Measurements from ENCODE around the gene RAB17.

Gene RAB17
- 0 to 0.13 (median 0) reads per million in 9 experiments for total RNA-seq

GRCh38 chr2:237590272-237591140 lies at the start of gene RAB17:
Gene RAB17, minus strand, starts transcription at chr2:237590734. Its CDS starts 4,580 bp downstream, at chr2:237586154.
- Mint-ChIP-seq H3K27ac (peak within 1 kb of the TSS in 1 of 2 donors; percentile 44), H3K36me3 (ENCODE audit: insufficient read depth) (no peaks in the 10 kb centered on the region), H3K4me1 (ENCODE audit: low read depth in 2 of 2) (peaks cover 5 to 9% of the 10 kb centered on the region in 2 donors), H3K4me3 (no peak within 1 kb of the TSS), H3K9me3 (no peaks in the 10 kb centered on the region), H3K27me3 (peaks cover 31 to 35% of the 10 kb centered on the region in 2 donors)
- DNase-seq, result no peak
- no peak for ATAC-seq (replicated peaks)

GRCh38 chr2:237639836-237640220 lies 49.3 kb upstream of the RAB17 start:
- DNase-seq, result no peak
- Mint-ChIP-seq H3K27ac (no peak overlapping the region), H3K9me3 (peaks cover 0 to 4% of the 10 kb centered on the region in 2 donors), H3K27me3 (peaks cover 24 to 31% of the 10 kb centered on the region in 2 donors), H3K4me3 (no peak overlapping the region), H3K4me1 (ENCODE audit: low read depth in 2 of 2) (peaks cover 5 to 9% of the 10 kb centered on the region in 2 donors), H3K36me3 (ENCODE audit: insufficient read depth) (no peaks in the 10 kb centered on the region)
- ATAC-seq (replicated peaks), result no peak

DNA sequence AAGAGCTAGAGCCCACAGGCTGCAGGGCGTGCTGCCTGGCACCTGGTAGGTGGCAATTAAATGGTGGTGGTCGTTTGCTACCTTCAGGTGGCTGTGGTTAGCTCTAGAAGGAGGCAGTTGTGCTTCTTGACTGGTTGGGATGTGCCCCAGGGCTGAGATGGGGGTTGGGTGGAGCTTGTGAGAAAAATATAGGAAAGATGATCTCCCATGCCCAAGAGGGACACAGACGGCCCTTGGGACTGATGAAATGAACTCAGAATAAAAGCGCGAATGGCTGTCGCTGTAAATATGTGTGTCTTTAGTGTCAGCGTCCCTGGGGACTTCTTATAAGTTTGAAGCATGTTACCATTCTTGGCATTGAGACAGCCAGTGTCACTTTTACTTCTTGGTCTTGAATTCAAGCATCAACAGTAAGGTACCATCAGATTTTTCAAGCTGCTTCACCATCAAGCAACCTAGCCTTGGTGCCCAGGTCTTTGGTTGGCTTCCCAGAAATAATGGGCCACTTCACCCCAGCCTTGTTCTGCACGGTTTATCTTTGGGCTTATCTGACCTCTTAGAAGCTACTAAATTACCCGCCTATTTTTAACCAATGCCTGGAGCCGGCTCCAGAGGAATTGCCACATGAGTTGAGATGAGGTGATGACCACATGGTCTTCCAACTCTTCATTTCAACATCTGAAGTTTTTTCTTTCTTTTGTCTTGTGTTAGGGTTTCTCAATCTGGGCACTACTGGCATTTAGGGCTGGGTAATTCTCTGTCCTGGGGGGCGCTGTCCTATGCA lies 48.7 kb upstream of the RAB17 start:
- Mint-ChIP-seq H3K9me3 (peaks cover 0 to 7% of the 10 kb centered on the region in 2 donors), H3K36me3 (ENCODE audit: insufficient read depth) (no peaks in the 10 kb centered on the region), H3K4me1 (ENCODE audit: low read depth in 2 of 2) (peaks cover 5 to 9% of the 10 kb centered on the region in 2 donors), H3K27ac (peak overlapping the region in 1 of 2 donors; percentile 35), H3K4me3 (no peak overlapping the region), H3K27me3 (peaks cover 24 to 29% of the 10 kb centered on the region in 2 donors)
- no peak for ATAC-seq (replicated peaks)
- DNase-seq, result no peak

DNA sequence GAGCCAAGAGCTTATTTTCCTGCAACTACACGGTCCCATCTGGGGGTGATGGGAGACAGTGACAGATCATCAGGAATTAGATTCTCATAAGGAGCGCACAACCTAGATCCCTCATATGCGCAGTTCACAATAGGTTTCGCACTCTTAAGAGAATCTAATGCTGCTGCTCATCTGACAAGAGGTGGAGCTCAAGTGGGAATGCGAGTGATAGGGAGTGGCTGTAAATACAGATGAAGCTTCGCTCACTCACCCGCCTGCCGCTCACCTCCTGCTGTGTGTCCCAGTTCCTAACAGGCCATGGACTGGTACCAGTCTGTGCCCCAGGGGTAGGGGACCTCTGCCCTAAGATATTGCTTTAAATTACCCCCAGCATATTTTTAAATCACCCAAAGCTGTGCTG lies 47.6 kb upstream of the RAB17 start:
- H3K4me1 Mint-ChIP-seq (ENCODE audit: low read depth in 2 of 2), result peaks cover 5 to 9% of the 10 kb centered on the region in 2 donors
- no peak overlapping the region for H3K4me3 Mint-ChIP-seq
- ATAC-seq (replicated peaks) (no peak), DNase-seq (no peak)
- no peak overlapping the region for H3K27ac Mint-ChIP-seq
- H3K36me3 Mint-ChIP-seq (ENCODE audit: insufficient read depth), result no peaks in the 10 kb centered on the region
- peaks cover 0 to 7% of the 10 kb centered on the region in 2 donors for H3K9me3 Mint-ChIP-seq
- H3K27me3 Mint-ChIP-seq, result peaks cover 20 to 31% of the 10 kb centered on the region in 2 donors

- Mint-ChIP-seq H3K27ac (peak overlapping the region in 1 of 2 donors; percentile 71), H3K4me3 (no peak overlapping the region), H3K9me3 (peaks cover 0 to 7% of the 10 kb centered on the region in 2 donors), H3K4me1 (ENCODE audit: low read depth in 2 of 2) (peaks cover 5 to 9% of the 10 kb centered on the region in 2 donors), H3K27me3 (peaks cover 25 to 37% of the 10 kb centered on the region in 2 donors), H3K36me3 (ENCODE audit: insufficient read depth) (no peaks in the 10 kb centered on the region)
- ATAC-seq (replicated peaks) (no peak), DNase-seq (no peak)
These were observed 47.0 kb upstream of the RAB17 start for GRCh38 chr2:237637429-237638135.

- DNase-seq (no peak), ATAC-seq (replicated peaks) (peak; percentile 83)
- Mint-ChIP-seq H3K4me3 (no peak overlapping the region), H3K27me3 (peaks cover 27 to 47% of the 10 kb centered on the region in 2 donors), H3K9me3 (peaks cover 0 to 7% of the 10 kb centered on the region in 2 donors), H3K4me1 (ENCODE audit: low read depth in 2 of 2) (peaks cover 5 to 9% of the 10 kb centered on the region in 2 donors), H3K27ac (peak overlapping the region; percentile 21 to 71), H3K36me3 (ENCODE audit: insufficient read depth) (no peaks in the 10 kb centered on the region)
These were observed 46.0 kb upstream of the RAB17 start for GRCh38 chr2:237636578-237636977.

GRCh38 chr2:237633061-237633561 lies 42.6 kb upstream of the RAB17 start:
- Mint-ChIP-seq H3K36me3 (ENCODE audit: insufficient read depth) (no peaks in the 10 kb centered on the region), H3K27ac (no peak overlapping the region), H3K27me3 (peaks cover 42 to 70% of the 10 kb centered on the region in 2 donors), H3K4me1 (ENCODE audit: low read depth in 2 of 2) (peaks cover 5 to 9% of the 10 kb centered on the region in 2 donors), H3K9me3 (peaks cover 0 to 7% of the 10 kb centered on the region in 2 donors), H3K4me3 (no peak overlapping the region)
- ATAC-seq (replicated peaks) (no peak), DNase-seq (no peak)

- Mint-ChIP-seq H3K36me3 (ENCODE audit: insufficient read depth) (no peaks in the 10 kb centered on the region), H3K27ac (no peak overlapping the region), H3K27me3 (peaks cover 44 to 73% of the 10 kb centered on the region in 2 donors), H3K4me3 (no peak overlapping the region), H3K4me1 (ENCODE audit: low read depth in 2 of 2) (peaks cover 5 to 6% of the 10 kb centered on the region in 2 donors), H3K9me3 (peaks cover 0 to 7% of the 10 kb centered on the region in 2 donors)
- ATAC-seq (replicated peaks) (no peak), DNase-seq (no peak)
These were observed 41.5 kb upstream of the RAB17 start for GRCh38 chr2:237631801-237632585.

DNA sequence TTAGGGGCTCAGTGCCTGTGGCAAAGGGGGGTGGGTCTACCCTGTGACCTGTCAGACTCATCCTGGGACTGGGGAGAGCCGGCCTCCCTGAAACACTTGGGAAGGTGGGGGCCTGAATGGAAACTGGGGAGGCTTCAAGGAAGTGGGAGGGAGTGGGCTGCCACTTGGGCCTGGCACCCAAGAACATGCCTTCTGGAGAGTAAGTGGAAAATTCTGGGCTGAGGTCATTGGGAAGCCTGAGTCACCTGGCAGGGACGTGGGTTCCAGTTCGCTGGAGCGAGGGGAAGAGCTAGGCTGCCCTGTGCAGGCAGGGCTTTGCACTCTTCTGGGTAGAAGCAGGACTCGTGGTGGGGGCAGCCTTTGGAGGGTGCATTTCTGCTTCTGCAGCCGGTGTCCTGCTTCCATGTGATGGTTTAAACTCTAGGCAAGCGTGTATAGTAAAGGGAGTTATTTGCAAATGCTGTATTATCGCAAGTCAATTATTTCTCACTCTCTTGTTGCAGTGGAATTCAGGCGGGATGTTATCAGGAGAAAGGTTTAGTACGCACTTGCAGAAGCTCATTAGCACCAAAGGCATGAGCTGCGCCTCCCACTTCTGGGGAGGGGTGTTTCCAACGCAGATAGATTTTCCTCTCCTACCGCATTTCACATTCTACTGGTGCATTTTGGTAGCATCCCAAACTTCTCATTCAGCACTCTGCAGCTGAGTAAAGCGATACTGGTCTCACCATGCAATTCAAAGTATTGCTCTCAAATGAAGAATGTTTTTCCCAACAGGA lies 40.7 kb upstream of the RAB17 start:
- H3K9me3 Mint-ChIP-seq, result peaks cover 0 to 7% of the 10 kb centered on the region in 2 donors
- H3K36me3 Mint-ChIP-seq (ENCODE audit: insufficient read depth), result no peaks in the 10 kb centered on the region
- no peak overlapping the region for H3K27ac Mint-ChIP-seq
- DNase-seq, result no peak
- H3K27me3 Mint-ChIP-seq, result peaks cover 50 to 81% of the 10 kb centered on the region in 2 donors
- no peak overlapping the region for H3K4me3 Mint-ChIP-seq
- no peak for ATAC-seq (replicated peaks)
- no peaks in the 10 kb centered on the region for H3K4me1 Mint-ChIP-seq (ENCODE audit: low read depth in 2 of 2)

DNA sequence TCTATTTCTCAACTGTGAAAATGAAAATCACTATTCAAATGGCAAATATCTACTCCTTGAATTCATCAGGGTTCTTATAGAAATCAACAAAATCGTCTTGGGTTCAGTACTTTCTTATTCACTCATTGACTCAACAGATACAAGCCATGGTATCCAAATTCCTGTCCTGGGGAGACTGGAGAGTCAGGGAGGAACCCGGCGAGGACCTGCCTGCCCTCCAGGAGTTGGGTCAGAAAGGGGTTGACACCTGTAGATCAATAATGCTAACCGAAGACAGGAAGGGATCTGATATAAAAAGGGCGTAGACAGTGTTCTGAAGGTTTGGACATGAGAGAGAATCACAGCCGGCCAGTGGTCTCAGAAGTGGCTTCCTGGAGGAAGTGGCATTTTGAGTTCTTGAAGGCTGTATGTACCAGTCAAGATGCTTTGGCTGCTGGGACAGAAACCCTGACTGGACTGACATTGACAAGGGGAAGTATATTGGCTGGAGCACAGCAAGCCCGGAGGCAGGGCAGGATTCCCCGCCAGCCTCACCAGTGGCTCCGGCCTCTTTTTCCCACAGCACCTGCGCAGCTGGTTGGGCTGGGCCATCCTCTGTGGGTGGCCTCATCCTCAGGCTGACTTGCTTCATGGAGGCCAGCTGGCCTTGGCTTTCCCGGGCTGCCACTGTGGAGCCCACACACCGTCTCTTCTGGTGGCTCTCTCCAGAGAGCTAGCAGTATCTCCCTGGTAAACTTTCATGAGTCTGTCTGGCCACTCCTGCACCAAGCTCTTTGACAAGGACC lies 39.9 kb upstream of the RAB17 start:
- H3K36me3 Mint-ChIP-seq (ENCODE audit: insufficient read depth), result no peaks in the 10 kb centered on the region
- H3K27me3 Mint-ChIP-seq, result peaks cover 58 to 89% of the 10 kb centered on the region in 2 donors
- DNase-seq (no peak), ATAC-seq (replicated peaks) (no peak)
- no peak overlapping the region for H3K4me3 Mint-ChIP-seq
- H3K27ac Mint-ChIP-seq, result no peak overlapping the region
- peaks cover 0 to 7% of the 10 kb centered on the region in 2 donors for H3K9me3 Mint-ChIP-seq
- no peaks in the 10 kb centered on the region for H3K4me1 Mint-ChIP-seq (ENCODE audit: low read depth in 2 of 2)

DNA sequence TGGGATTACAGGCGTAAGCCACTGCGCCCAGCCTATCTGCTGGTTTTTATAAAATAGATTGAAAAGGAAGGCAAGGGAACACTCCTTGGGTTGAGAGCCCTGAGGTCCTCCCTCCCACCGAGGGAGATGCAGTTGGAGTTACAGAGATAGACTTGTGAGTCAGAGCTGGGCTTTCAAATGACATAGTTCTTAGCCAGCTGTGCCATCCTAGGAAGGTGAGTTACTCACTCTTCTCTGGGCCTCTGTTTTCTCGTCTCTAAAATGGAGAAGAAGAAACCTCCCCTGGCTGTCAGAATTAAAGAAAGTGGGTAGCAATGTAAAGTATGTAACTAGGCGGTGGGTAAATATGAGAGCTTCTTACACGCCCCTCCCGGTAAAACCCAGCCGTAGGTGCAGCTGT lies 39.2 kb upstream of the RAB17 start:
- H3K27me3 Mint-ChIP-seq, result peaks cover 60 to 90% of the 10 kb centered on the region in 2 donors
- no peaks in the 10 kb centered on the region for H3K36me3 Mint-ChIP-seq (ENCODE audit: insufficient read depth)
- peaks cover 0 to 2% of the 10 kb centered on the region in 2 donors for H3K9me3 Mint-ChIP-seq
- ATAC-seq (replicated peaks) (no peak), DNase-seq (no peak)
- H3K4me1 Mint-ChIP-seq (ENCODE audit: low read depth in 2 of 2), result no peaks in the 10 kb centered on the region
- H3K4me3 Mint-ChIP-seq, result no peak overlapping the region
- no peak overlapping the region for H3K27ac Mint-ChIP-seq
